ENCODE results near the gene PCSK1N. TPM values are rescaled to one million over a fixed set of nuclear protein-coding genes. Genes with fewer than 3 reads are reported as not detected.

PCSK1N gene
- total and polyA plus RNA-seq, 9 of the 15 experiments (the other 6 are each of a cell fraction or from before 2014, with no cell fraction given), result 0.07 to 0.55 (median 0.54) TPM; not detected in 6

DNA sequence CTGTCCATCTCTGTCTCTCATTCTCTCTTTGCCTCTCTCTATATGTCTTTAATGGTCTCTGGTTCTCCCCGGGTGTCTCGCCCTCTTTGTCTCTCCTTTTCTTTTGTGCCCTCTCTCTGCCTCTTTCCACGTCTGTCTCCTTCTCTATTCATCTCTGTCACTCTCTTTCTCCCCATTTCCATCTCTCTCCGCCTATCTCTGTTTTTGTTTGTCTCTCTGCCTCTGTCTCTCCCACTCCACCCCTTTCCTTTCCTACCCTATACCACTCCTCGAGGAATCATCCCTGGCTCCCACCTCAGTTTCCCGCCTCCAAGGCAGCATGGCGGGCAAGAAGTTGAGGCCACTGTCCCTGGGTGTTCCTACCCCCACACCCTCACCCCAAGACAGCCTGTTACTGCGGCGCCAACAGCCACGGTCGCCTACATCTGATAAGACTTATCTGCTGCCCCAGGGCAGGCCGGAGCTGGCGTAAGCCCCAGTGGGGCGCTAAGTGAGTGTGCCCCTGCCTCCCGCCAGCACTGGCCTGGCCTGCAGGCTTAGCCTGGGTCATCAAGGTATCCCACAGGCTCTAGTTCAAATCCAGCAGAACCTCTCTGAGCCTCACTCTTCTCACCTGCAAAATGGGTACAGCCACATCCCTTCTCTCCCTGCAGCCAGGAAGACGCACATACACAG, 49.7 kb downstream of the PCSK1N start (continued):
- TF ChIP-seq, protein P1, sequence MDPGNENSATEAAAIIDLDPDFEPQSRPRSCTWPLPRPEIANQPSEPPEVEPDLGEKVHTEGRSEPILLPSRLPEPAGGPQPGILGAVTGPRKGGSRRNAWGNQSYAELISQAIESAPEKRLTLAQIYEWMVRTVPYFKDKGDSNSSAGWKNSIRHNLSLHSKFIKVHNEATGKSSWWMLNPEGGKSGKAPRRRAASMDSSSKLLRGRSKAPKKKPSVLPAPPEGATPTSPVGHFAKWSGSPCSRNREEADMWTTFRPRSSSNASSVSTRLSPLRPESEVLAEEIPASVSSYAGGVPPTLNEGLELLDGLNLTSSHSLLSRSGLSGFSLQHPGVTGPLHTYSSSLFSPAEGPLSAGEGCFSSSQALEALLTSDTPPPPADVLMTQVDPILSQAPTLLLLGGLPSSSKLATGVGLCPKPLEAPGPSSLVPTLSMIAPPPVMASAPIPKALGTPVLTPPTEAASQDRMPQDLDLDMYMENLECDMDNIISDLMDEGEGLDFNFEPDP (CRISPR knock-in tag; IDR thresholded peaks at IDR 0.05), result no peak
- TF ChIP-seq SAFB (IDR thresholded peaks at IDR 0.05; ENCODE audit: borderline replicate concordance, low read depth, low read length) (no peak), NUFIP1 (IDR thresholded peaks at IDR 0.05; ENCODE audit: partially characterized antibody) (no peak), ERF (CRISPR knock-in tag; IDR thresholded peaks at IDR 0.05) (no peak), NFXL1 (CRISPR knock-in tag; IDR thresholded peaks at IDR 0.05) (no peak), ZNF324 (CRISPR knock-in tag; IDR thresholded peaks at IDR 0.05) (no peak), TAF1 (IDR thresholded peaks at IDR 0.05; ENCODE audit: control insufficient read depth, extremely low read depth, insufficient read depth, low read length, severe bottlenecking) (no peak), EP400 (IDR thresholded peaks at IDR 0.05) (no peak), CC2D1A (IDR thresholded peaks at IDR 0.05) (peak; percentile 22; the same call in 1 of the 2 replicates), JUN (IDR thresholded peaks at IDR 0.05; ENCODE audit: borderline replicate concordance, low read depth, low read length) (no peak), JUN (CRISPR knock-in tag; IDR thresholded peaks at IDR 0.05; ENCODE audit: borderline replicate concordance) (no peak), GATAD2B (IDR thresholded peaks at IDR 0.05; ENCODE audit: borderline replicate concordance) (no peak), XRCC5 (IDR thresholded peaks at IDR 0.05; ENCODE audit: low read depth, low read length) (peak; percentile 60), TBP (optimal IDR thresholded peaks at IDR 0.05; ENCODE audit: low read depth, low read length) (no peak)
- TF ChIP-seq, protein P2, sequence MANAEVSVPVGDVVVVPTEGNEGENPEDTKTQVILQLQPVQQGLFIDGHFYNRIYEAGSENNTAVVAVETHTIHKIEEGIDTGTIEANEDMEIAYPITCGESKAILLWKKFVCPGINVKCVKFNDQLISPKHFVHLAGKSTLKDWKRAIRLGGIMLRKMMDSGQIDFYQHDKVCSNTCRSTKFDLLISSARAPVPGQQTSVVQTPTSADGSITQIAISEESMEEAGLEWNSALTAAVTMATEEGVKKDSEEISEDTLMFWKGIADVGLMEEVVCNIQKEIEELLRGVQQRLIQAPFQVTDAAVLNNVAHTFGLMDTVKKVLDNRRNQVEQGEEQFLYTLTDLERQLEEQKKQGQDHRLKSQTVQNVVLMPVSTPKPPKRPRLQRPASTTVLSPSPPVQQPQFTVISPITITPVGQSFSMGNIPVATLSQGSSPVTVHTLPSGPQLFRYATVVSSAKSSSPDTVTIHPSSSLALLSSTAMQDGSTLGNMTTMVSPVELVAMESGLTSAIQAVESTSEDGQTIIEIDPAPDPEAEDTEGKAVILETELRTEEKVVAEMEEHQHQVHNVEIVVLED (CRISPR knock-in tag; IDR thresholded peaks at IDR 0.05), result no peak; the same call in 1 of the 2 replicates
- TF ChIP-seq, protein P3, sequence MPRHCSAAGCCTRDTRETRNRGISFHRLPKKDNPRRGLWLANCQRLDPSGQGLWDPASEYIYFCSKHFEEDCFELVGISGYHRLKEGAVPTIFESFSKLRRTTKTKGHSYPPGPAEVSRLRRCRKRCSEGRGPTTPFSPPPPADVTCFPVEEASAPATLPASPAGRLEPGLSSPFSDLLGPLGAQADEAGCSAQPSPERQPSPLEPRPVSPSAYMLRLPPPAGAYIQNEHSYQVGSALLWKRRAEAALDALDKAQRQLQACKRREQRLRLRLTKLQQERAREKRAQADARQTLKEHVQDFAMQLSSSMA (CRISPR knock-in tag; IDR thresholded peaks at IDR 0.05), result no peak; the same call in 1 of the 2 replicates
- TF ChIP-seq, protein P4, sequence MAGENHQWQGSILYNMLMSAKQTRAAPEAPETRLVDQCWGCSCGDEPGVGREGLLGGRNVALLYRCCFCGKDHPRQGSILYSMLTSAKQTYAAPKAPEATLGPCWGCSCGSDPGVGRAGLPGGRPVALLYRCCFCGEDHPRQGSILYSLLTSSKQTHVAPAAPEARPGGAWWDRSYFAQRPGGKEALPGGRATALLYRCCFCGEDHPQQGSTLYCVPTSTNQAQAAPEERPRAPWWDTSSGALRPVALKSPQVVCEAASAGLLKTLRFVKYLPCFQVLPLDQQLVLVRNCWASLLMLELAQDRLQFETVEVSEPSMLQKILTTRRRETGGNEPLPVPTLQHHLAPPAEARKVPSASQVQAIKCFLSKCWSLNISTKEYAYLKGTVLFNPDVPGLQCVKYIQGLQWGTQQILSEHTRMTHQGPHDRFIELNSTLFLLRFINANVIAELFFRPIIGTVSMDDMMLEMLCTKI (IDR thresholded peaks at IDR 0.05; ENCODE audit: partially characterized antibody), result no peak
- TF ChIP-seq, protein P5, sequence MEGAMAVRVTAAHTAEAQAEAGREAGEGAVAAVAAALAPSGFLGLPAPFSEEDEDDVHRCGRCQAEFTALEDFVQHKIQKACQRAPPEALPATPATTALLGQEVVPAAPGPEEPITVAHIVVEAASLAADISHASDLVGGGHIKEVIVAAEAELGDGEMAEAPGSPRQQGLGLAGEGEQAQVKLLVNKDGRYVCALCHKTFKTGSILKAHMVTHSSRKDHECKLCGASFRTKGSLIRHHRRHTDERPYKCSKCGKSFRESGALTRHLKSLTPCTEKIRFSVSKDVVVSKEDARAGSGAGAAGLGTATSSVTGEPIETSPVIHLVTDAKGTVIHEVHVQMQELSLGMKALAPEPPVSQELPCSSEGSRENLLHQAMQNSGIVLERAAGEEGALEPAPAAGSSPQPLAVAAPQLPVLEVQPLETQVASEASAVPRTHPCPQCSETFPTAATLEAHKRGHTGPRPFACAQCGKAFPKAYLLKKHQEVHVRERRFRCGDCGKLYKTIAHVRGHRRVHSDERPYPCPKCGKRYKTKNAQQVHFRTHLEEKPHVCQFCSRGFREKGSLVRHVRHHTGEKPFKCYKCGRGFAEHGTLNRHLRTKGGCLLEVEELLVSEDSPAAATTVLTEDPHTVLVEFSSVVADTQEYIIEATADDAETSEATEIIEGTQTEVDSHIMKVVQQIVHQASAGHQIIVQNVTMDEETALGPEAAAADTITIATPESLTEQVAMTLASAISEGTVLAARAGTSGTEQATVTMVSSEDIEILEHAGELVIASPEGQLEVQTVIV (CRISPR knock-in tag; IDR thresholded peaks at IDR 0.05; ENCODE audit: borderline replicate concordance), result no peak
- TF ChIP-seq, protein P6, sequence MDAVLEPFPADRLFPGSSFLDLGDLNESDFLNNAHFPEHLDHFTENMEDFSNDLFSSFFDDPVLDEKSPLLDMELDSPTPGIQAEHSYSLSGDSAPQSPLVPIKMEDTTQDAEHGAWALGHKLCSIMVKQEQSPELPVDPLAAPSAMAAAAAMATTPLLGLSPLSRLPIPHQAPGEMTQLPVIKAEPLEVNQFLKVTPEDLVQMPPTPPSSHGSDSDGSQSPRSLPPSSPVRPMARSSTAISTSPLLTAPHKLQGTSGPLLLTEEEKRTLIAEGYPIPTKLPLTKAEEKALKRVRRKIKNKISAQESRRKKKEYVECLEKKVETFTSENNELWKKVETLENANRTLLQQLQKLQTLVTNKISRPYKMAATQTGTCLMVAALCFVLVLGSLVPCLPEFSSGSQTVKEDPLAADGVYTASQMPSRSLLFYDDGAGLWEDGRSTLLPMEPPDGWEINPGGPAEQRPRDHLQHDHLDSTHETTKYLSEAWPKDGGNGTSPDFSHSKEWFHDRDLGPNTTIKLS (IDR thresholded peaks at IDR 0.05; ENCODE audit: borderline replicate concordance, low read depth), result no peak

Measured in K562 (cell line).